ENCODE results near the gene CAPN12.

DNA sequence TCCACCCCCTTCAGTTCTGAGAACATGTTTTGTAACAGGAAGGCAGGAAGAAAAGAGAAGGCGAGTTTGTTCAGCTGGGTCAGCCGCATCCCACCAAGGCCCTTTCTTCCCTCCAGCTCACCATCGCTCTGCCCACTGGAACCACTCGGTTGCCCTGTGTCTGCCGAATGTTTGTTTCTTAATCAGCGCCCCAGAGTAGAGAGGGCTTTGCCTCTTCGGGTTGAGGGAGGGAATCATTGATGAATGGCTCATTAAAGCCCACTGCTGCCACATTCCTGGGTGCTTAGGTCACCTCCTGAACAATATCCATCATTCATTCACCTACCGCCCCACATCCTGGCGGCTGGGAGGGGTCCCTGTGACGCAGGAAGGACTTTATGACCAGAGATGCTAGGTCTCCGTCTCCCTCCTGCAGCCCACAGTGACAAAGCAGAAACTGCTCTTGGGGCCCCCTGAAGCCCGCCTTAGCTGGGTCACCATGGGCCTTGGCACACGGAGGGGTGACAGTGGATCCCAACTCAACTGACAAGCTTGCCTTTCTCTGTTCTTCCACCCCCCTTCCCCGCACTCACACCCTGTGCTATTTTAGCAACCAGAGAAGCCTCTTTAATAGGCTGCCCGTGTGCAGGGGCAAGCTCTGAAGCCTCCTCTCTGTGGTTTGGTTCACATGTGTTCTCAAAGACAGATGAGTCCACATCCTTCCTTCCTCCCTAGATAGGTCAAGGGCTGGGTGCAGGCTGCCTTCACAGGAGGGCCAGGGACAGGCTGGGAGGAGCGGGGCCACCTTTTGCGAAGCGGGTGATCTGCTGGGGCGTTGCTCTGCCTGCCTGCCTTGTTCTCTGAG lies 50.7 kb downstream of the CAPN12 start:
- no peak for TF ChIP-seq CTCF (IDR thresholded peaks at IDR 0.05)
- TF ChIP-seq POLR2A (IDR thresholded peaks at IDR 0.05): no peak
- no peak for TF ChIP-seq POLR2AphosphoS5 (IDR thresholded peaks at IDR 0.05)
